ENCODE data around the gene MYO18A.
"Not testable (repeated sequence)": the region's sequence is repeated elsewhere in the genome, so short reads cannot be mapped to it uniquely, and the experiment has no call there.

The MYO18A gene

DNA sequence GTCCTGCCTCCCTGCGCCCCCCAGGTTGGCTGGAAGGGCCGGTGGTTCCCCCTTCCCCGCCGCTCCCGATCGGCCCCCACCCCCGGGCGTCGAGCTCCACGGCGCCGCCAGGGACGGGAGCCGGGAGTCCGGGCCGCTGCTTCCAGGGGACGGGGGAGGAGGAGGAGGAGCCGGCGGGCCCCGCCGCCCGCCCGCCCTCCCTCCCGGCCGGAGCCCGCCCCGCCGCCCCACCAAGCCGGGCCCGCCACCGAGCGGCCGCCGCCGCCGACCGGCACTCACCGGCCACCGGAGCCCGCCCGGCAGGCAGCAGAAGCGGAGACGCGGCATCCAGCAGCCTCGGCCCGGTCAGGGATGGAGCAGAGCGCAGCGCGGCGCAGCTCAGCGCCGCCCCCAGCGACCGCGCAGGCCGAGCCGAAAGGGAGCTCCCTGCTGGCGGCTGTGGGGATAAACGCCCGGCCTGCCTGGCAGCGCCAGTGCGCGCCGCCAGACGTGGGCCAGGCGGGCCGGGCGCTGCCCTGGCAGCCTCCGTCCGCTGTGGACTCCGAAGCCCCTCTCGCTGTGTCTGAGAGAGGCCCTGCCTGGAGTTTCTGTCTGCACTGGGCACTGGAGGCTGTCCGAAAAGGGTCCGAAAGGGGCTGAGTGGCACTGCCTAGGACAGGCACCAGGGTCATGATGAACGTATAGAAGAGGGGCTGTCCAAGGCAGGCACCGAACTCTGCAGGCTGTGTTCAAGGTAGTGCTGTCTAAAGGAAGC, at the start of gene MYO18A:
Gene MYO18A, minus strand, starts transcription at position 365 of the 754 bp plus-strand sequence. CDS start 13,458 bp downstream, outside the sequence.
- H3K27ac ChIP-seq = peak within 1 kb of the TSS; percentile 93
- TF ChIP-seq ZFX (IDR thresholded peaks at IDR 0.05; ENCODE audit: borderline replicate concordance) (no peak), CTCF (IDR thresholded peaks at IDR 0.05) (peak; percentile 95)

DNA sequence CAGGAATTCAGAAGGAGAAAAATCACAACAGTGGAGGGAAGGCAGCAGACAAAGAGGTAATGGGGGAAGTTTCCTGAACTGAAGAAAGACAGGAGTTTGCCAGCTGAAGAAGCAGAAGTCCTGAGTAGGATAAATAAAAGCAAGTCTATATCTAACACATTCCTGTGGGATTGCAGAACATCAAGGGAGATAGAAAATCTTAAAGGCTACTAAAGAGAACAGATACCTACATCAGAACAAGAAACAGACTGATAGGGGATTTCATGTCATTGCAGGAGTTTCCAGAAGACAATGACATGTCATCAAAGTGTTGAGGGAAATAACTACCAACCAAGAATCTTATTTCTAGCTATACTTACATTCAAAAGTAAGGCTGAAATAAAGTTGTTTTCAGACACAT, 45.2 kb upstream of the MYO18A start:
- H3K27ac ChIP-seq = no peak overlapping the region
- TF ChIP-seq CTCF (IDR thresholded peaks at IDR 0.05) = no peak
- TF ChIP-seq ZFX (IDR thresholded peaks at IDR 0.05; ENCODE audit: borderline replicate concordance) = no peak

DNA sequence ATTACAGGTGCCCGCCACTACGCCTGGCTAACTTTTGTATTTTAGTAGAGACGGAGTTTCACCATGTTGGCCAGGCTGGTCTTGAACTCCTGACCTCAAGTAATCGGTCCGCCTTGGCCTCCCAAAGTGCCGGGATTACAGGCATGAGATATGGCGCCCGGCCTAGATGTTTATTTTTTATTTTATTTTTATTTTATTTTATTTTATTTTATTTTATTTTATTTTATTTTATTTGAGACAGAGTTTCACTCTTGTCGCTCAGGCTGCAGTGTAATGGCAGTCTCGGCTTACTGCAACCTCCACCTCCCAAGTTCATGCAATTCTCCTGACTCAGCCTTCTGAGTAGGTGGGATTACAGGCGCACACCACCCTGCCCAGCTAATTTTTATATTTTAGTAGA, 41.1 kb upstream of the MYO18A start:
- H3K27ac ChIP-seq = not testable (repeated sequence)

- H3K27ac ChIP-seq = no peak overlapping the region
- TF ChIP-seq ZFX (IDR thresholded peaks at IDR 0.05; ENCODE audit: borderline replicate concordance) (no peak), CTCF (IDR thresholded peaks at IDR 0.05) (peak; percentile 92)
Measured at GRCh38 chr17:29219378-29220047, 39.3 kb upstream of the MYO18A start.

DNA sequence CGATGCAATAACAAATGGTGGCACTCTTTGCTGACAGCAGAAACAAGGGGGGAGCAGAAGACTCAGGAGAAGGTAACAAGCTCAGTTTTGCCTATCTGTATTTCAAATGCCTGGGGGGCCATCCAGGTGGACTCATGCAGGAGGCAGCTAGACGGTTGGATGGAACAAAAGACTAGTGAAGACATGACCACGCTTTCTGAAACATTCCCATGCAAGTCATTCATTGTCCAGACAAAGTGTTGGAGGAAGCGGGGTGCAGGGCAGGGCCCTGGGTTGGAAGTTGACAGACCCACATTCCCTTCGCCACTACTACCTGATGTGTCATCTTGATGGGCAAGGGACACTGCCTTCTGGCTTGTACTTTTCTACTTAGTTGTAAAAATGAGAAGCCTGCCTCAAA, 36.7 kb upstream of the MYO18A start:
- H3K27ac ChIP-seq = no peak overlapping the region
- TF ChIP-seq CTCF (IDR thresholded peaks at IDR 0.05) (no peak), ZFX (IDR thresholded peaks at IDR 0.05; ENCODE audit: borderline replicate concordance) (no peak)

DNA sequence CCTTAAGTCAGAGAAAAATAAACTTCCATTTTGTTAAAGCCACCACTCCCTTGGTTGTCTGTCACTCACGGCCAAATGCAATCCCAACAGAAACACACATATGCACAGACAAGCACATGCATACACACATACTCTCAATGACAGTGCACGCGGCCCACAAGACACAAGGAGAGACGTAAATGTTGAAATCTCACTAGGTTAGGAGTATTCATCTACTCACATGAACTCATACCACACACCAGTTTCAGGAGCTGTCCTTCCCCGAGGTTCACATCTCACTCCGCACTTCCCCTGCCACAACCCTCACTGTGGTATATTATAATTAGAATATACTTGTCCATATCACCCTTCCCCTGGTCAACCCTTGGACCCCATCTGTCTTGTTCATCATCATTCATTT, 36.0 kb upstream of the MYO18A start:
- TF ChIP-seq CTCF (IDR thresholded peaks at IDR 0.05) (no peak), ZFX (IDR thresholded peaks at IDR 0.05; ENCODE audit: borderline replicate concordance) (no peak)
- no peak overlapping the region for H3K27ac ChIP-seq

GRCh38 chr17:29215717-29216116, 35.5 kb upstream of the MYO18A start:
- no peak for TF ChIP-seq ZFX (IDR thresholded peaks at IDR 0.05; ENCODE audit: borderline replicate concordance)
- TF ChIP-seq CTCF (IDR thresholded peaks at IDR 0.05) = no peak
- no peak overlapping the region for H3K27ac ChIP-seq

Data from 22Rv1 (cell line).